Measurements from ENCODE around the gene TTC12.
A peak's percentile ranks its signal among the peaks of the same experiment; 100 is the strongest.

Gene TTC12, protein sequence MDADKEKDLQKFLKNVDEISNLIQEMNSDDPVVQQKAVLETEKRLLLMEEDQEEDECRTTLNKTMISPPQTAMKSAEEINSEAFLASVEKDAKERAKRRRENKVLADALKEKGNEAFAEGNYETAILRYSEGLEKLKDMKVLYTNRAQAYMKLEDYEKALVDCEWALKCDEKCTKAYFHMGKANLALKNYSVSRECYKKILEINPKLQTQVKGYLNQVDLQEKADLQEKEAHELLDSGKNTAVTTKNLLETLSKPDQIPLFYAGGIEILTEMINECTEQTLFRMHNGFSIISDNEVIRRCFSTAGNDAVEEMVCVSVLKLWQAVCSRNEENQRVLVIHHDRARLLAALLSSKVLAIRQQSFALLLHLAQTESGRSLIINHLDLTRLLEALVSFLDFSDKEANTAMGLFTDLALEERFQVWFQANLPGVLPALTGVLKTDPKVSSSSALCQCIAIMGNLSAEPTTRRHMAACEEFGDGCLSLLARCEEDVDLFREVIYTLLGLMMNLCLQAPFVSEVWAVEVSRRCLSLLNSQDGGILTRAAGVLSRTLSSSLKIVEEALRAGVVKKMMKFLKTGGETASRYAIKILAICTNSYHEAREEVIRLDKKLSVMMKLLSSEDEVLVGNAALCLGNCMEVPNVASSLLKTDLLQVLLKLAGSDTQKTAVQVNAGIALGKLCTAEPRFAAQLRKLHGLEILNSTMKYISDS

GRCh38 chr11:113314389-113315301 is at the start of gene TTC12:
Gene TTC12 (plus strand): TSS chr11:113314583. CDS start chr11:113316258, 1,675 bp downstream.
- Mint-ChIP-seq H3K27ac (peak within 1 kb of the TSS; percentile 86), H3K27me3 (no peaks in the 10 kb centered on the region), H3K4me1 (ENCODE audit: low read depth) (peaks cover 6% of the 10 kb centered on the region), H3K4me3 (peak within 1 kb of the TSS; percentile 84), H3K9me3 (no peaks in the 10 kb centered on the region), H3K36me3 (ENCODE audit: low read depth) (peaks cover 10% of the 10 kb centered on the region)
- intact Hi-C loops (cut with micrococcal nuclease): loop anchor here (5.0 to 10.0 kb wide), 5 partner anchors 63 to 1090 kb away; partner anchors contain the start of genes C11orf71, CLDN25, PTS and RBM7

GRCh38 chr11:113265362-113265761 is 49.0 kb upstream of the TTC12 start:
- Mint-ChIP-seq H3K27ac (no peak overlapping the region), H3K27me3 (peaks cover 7% of the 10 kb centered on the region), H3K4me1 (ENCODE audit: low read depth) (no peaks in the 10 kb centered on the region), H3K36me3 (ENCODE audit: low read depth) (no peaks in the 10 kb centered on the region), H3K9me3 (no peaks in the 10 kb centered on the region), H3K4me3 (no peak overlapping the region)
- intact Hi-C loops (cut with micrococcal nuclease): no loop called here

DNA sequence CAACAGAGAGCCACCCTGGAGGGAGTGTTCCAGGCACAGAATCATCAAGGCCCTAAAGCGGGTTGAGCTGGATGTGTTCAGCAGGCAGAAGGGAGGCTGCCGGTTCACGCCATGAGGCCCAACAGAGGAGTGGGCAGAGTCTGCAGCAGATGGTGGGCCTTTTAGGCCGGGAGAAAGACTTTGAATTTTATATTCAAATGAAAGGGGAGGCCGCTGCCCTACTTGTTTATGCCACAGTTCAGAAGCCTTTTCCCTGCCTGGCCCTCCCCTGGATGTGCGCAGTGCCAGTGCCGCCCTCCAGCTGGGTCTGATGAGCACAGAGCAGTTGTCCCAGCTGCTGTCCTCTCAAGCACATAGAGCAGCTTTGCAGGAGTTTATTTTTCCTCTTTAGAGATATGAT is 46.9 kb upstream of the TTC12 start:
- Mint-ChIP-seq H3K9me3 (no peaks in the 10 kb centered on the region), H3K4me1 (ENCODE audit: low read depth) (no peaks in the 10 kb centered on the region), H3K4me3 (no peak overlapping the region), H3K36me3 (ENCODE audit: low read depth) (no peaks in the 10 kb centered on the region), H3K27me3 (peaks cover 7% of the 10 kb centered on the region), H3K27ac (no peak overlapping the region)
- intact Hi-C loops (cut with micrococcal nuclease): no loop called here

GRCh38 chr11:113269096-113269495 is 45.3 kb upstream of the TTC12 start:
- Mint-ChIP-seq H3K27ac (no peak overlapping the region), H3K27me3 (peaks cover 4% of the 10 kb centered on the region), H3K9me3 (no peaks in the 10 kb centered on the region), H3K36me3 (ENCODE audit: low read depth) (no peaks in the 10 kb centered on the region), H3K4me3 (no peak overlapping the region), H3K4me1 (ENCODE audit: low read depth) (no peaks in the 10 kb centered on the region)
- intact Hi-C loops (cut with micrococcal nuclease): no loop called here

DNA sequence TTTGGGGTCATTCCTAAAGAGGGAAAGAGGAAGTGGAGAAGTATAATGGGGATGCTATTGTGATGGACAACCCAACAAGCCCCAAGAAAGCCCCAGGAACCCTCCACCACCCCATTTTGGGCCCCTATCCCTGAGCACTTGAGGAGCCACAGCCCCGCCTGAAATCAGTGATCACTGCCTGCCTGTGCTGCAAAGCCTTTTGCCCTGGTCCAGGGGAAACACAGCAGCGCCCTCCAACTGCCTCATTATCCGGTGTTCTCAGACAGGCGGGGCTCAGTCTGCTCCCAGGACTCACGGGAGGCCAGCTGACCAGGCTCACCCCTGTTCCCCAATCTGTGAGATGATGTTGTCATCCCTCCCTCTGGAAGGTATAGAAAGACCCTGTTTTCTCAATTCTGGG is 44.7 kb upstream of the TTC12 start:
- intact Hi-C loops (cut with micrococcal nuclease): no loop called here
- Mint-ChIP-seq H3K4me1 (ENCODE audit: low read depth) (no peaks in the 10 kb centered on the region), H3K36me3 (ENCODE audit: low read depth) (no peaks in the 10 kb centered on the region), H3K9me3 (no peaks in the 10 kb centered on the region), H3K27ac (no peak overlapping the region), H3K27me3 (peaks cover 4% of the 10 kb centered on the region), H3K4me3 (no peak overlapping the region)

GRCh38 chr11:113270080-113270479 is 44.3 kb upstream of the TTC12 start:
- intact Hi-C loops (cut with micrococcal nuclease): no loop called here
- H3K27ac Mint-ChIP-seq: no peak overlapping the region
- H3K4me3 Mint-ChIP-seq: no peak overlapping the region
- H3K4me1 Mint-ChIP-seq (ENCODE audit: low read depth): no peaks in the 10 kb centered on the region
- H3K36me3 Mint-ChIP-seq (ENCODE audit: low read depth): no peaks in the 10 kb centered on the region
- H3K9me3 Mint-ChIP-seq: no peaks in the 10 kb centered on the region
- H3K27me3 Mint-ChIP-seq: peaks cover 4% of the 10 kb centered on the region

- Mint-ChIP-seq H3K36me3 (ENCODE audit: low read depth) (no peaks in the 10 kb centered on the region), H3K27me3 (no peaks in the 10 kb centered on the region), H3K4me3 (no peak overlapping the region), H3K27ac (no peak overlapping the region), H3K9me3 (no peaks in the 10 kb centered on the region), H3K4me1 (ENCODE audit: low read depth) (no peaks in the 10 kb centered on the region)
- intact Hi-C loops (cut with micrococcal nuclease): no loop called here
Measured at GRCh38 chr11:113271551-113272245, 42.7 kb upstream of the TTC12 start.

DNA sequence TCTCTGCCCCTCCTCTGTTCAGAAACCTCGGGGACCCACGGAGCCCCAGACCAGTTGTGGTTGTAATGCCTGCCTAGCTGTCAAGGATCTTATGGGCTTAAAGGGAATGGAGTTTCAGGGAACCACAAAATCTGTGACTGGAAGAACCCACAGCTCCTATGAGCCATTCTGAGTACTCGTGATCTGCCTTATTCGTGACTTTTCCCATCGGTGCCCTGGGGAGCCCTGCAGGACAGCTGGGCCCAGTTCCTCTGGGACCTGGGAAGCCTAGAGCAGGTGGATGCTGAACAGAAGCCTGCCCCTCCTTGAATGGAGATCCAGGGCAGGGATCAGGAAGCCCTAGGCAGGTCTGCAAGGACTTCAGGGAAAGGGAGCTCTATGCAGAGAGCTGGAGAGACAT is 42.1 kb upstream of the TTC12 start:
- H3K4me3 Mint-ChIP-seq: no peak overlapping the region
- intact Hi-C loops (cut with micrococcal nuclease): no loop called here
- H3K36me3 Mint-ChIP-seq (ENCODE audit: low read depth): no peaks in the 10 kb centered on the region
- no peaks in the 10 kb centered on the region for H3K4me1 Mint-ChIP-seq (ENCODE audit: low read depth)
- no peak overlapping the region for H3K27ac Mint-ChIP-seq
- H3K9me3 Mint-ChIP-seq: no peaks in the 10 kb centered on the region
- no peaks in the 10 kb centered on the region for H3K27me3 Mint-ChIP-seq

- no peaks in the 10 kb centered on the region for H3K27me3 Mint-ChIP-seq
- H3K4me3 Mint-ChIP-seq: no peak overlapping the region
- intact Hi-C loops (cut with micrococcal nuclease): no loop called here
- no peaks in the 10 kb centered on the region for H3K36me3 Mint-ChIP-seq (ENCODE audit: low read depth)
- H3K4me1 Mint-ChIP-seq (ENCODE audit: low read depth): no peaks in the 10 kb centered on the region
- no peaks in the 10 kb centered on the region for H3K9me3 Mint-ChIP-seq
- H3K27ac Mint-ChIP-seq: no peak overlapping the region
Measured at GRCh38 chr11:113272927-113273615, 41.3 kb upstream of the TTC12 start.

DNA sequence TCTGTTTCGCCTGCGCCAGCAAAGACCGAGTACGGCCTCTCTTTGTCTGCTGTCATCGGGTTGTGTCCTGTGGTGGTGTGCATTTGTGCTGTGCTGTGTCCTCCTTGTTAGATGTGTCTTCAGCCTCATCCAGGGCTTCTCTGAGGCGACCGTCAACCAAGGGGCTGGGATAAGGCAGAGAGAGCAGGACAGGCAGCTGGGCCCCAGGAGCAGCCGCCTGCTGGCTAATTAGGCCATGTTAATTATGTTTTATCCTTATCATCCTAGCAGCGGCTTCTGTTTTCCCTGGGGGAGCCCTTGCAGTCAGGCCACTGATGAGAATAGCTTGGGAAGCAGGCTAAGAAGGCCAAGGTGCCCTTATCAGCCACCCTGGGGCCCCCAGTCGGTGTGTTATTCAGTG is 40.7 kb upstream of the TTC12 start:
- Mint-ChIP-seq H3K4me1 (ENCODE audit: low read depth) (no peaks in the 10 kb centered on the region), H3K27ac (no peak overlapping the region), H3K9me3 (no peaks in the 10 kb centered on the region), H3K27me3 (no peaks in the 10 kb centered on the region), H3K36me3 (ENCODE audit: low read depth) (no peaks in the 10 kb centered on the region), H3K4me3 (no peak overlapping the region)
- intact Hi-C loops (cut with micrococcal nuclease): no loop called here

DNA sequence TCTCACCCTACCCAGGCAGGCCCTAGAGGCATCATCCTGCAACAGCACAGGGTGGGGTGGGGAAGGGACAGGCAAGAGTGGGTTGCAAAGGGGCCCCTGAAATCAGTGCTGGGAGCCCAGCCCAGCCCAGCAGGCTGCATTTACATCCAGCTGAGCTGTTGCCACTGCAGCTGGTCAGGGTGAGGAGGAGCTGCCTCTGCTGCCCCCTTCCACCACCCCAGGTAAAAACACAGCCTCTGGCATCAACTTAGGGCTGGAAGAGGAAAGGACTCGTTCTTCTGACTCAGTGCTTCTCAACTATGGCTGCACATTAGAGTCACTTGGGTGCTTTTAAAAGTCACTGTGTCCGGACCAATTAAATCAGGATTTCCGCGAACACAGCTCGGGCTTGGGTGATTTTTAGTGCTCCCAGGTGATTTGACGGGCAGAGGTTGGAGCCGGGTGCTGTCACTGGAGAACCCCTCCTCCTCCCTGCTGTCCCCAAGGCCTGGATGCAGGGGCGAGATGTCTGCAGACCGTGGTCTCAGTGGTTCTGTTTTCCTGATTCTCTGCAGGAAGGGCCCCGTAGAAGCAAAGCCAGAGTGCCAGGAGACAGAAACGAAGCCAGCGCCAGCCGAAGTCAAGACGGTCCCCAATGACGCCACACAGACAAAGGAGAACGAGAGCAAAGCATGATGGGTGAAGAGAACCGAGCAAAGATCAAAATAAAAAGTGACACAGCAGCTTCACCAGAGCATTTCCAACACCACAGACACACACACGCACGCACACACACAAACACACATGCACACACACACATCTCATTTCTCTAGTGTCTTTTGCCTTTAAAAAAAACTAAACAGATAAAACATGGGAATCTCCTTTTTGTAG is 39.4 kb upstream of the TTC12 start:
- intact Hi-C loops (cut with micrococcal nuclease): no loop called here

DNA sequence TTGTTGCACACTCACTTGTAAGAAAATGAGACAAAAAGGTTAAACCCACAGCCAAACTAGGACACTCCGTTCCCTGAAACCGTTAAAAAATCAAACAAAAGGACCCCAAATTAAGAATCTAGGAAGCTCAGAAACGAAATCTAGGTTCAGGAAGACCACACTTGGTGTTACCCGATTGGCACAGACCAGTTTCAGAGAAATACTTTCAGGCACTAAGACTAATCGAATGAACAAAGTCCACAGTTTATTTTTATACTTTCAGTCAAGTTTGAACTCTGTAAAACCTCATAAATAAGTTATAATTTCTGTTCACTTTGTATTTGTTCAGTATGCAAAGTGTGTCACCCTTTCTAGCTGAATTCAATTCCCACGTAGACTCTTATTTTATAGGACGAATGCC is 38.8 kb upstream of the TTC12 start:
- no peak overlapping the region for H3K4me3 Mint-ChIP-seq
- H3K36me3 Mint-ChIP-seq (ENCODE audit: low read depth): no peaks in the 10 kb centered on the region
- H3K27me3 Mint-ChIP-seq: no peaks in the 10 kb centered on the region
- intact Hi-C loops (cut with micrococcal nuclease): no loop called here
- H3K4me1 Mint-ChIP-seq (ENCODE audit: low read depth): no peaks in the 10 kb centered on the region
- H3K9me3 Mint-ChIP-seq: no peaks in the 10 kb centered on the region
- no peak overlapping the region for H3K27ac Mint-ChIP-seq

More for the DNA sequence above, 39.4 kb upstream of the TTC12 start:
- H3K4me3 Mint-ChIP-seq: no peak overlapping the region
- no peaks in the 10 kb centered on the region for H3K9me3 Mint-ChIP-seq
- H3K4me1 Mint-ChIP-seq (ENCODE audit: low read depth): no peaks in the 10 kb centered on the region
- no peaks in the 10 kb centered on the region for H3K27me3 Mint-ChIP-seq
- H3K27ac Mint-ChIP-seq: no peak overlapping the region
- H3K36me3 Mint-ChIP-seq (ENCODE audit: low read depth): no peaks in the 10 kb centered on the region

Data from dendritic cell treated with granulocyte-macrophage colony-stimulating factor and Interleukin-4, amounts not matched to agents 40 ng/mL and 50 ng/mL, for 4 days (primary cell).